Hepatic stellate cell (primary cell): Measurements from ENCODE around the gene CBARP.
"Not testable (repeated sequence)": the region's sequence is repeated elsewhere in the genome, so short reads cannot be mapped to it uniquely, and the experiment has no call there.

Experiments
- DNase-seq: peaks from one replicate; pipeline ENCODE4 v3.0.0; 2011; ENCODE audit warnings: low spot score

Gene CBARP

GRCh38 chr19:1252221-1252820 is 14.5 kb upstream of the CBARP start:
- DNase-seq, result peak; percentile 81

DNA sequence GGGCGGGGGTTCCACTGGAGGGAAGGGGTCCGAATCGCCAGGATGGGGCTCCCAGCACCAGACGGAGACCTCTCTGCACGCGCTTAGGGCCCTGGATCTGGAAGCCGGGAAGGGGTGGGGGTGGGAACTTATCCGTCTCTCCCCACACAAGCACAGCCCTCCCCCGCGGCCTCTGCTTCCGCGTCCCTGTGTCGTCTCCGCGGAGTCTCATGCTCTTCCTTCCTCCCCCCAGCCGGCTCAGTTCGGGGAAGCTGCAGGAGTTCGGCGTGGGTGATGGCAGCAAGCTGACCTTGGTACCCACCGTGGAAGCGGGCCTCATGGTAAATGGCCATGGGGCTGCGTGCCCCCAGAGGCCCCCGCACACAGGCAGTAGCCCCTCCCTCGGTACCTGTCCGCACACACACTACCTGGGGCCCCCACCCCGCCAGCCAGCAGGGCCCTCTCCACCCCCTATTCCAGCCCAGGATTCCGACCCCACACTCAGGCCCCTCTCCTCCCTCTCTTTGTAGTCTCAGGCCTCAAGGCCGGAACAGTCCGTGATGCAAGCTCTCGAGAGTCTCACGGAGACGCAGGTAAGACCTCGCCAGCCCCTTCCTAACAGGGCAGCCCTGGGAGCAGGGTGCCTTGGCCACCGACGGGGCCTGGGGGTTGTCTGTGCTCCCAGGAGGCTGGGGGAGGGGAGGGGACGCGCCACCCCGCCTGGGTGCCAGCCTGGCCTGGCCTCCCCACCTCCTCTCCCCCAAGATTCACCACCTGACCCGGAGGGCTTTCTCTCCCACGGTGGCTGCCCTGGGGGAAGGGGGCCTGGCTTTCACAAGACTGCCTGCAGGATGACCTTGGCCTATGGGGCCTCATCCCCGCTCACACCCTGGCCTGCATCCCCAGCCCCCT is 13.8 kb upstream of the CBARP start:
- peak; percentile 57 for DNase-seq

DNA sequence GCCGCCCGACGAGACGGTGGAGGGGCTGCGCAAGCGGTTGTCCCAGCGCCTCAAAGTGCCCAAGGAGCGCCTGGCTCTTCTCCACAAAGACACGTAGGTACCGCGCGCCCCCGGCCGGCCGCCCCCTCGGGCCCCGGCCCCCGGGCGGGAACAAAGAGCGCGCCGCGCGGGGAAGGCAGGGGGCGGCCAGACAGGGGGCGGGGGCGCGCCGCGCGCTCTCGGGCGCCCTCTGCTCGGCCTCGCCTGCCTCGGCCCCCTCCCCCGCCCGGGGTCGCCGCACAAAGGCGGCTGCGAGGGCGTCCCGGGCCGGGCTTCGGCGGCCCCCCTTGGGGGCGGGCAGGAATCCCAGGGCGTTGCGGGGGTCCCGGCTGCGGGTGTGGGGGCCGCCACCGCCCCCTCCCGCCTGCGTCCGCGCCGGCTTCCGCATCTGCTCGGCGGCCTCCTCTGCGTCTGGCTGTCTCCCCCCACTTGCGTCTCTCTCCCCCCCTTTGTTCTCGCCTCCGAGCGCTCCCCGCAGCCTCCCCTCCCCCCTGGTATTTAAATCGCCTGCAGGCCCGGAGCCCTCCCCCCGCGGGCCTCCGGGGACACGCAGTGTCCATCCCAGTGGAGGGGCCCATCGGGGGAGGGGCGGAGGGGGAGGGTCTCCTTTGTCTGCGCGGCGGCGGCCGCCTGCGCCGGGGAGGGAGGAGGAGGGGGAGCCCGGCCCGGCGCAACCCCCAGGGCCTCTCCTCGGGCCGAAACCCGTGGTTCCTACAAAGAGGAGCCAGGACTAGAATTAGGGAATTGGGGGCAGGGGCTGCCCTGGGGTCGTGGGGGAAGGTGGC is 12.8 kb upstream of the CBARP start:
- peak; percentile 41 for DNase-seq

GRCh38 chr19:1249990-1250436 is 12.2 kb upstream of the CBARP start:
- no peak for DNase-seq

DNA sequence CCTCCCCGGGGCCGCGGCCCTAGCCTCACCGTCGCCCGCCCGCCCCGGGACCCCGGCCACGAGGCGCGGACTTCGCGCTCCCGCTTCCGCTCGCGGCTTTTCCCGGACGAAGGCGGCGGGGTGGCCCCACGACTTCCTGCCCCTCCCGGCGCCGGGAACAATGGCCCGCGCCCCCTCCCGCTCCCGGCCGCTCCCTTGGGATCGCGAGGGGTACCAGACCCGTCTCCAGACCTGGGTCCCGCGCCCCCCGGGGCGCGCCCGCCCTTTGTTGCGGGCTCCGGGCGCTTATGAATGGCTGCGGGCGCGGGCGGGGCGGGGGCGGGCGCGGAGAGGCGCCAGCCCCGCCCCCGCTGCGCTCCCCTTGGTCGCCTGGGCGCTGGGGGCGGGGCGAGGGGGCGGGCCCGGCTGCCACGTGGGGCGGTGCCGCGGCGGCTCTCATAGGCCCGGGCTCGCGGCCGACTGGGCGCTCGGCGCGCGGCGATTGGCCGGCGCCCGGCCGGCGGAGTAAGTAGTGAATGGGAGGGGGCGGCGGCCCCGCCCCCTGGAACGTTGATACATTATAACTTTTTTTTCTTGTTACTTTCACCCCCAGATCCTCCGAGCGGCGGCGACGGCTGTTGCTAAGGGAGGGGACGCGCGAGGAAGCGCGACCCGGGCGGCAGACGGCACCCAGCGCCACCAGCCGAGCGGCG is 11.6 kb upstream of the CBARP start:
- DNase-seq, result peak; percentile 90

GRCh38 chr19:1248786-1249297 is 11.0 kb upstream of the CBARP start:
- peak; percentile 81 for DNase-seq

DNA sequence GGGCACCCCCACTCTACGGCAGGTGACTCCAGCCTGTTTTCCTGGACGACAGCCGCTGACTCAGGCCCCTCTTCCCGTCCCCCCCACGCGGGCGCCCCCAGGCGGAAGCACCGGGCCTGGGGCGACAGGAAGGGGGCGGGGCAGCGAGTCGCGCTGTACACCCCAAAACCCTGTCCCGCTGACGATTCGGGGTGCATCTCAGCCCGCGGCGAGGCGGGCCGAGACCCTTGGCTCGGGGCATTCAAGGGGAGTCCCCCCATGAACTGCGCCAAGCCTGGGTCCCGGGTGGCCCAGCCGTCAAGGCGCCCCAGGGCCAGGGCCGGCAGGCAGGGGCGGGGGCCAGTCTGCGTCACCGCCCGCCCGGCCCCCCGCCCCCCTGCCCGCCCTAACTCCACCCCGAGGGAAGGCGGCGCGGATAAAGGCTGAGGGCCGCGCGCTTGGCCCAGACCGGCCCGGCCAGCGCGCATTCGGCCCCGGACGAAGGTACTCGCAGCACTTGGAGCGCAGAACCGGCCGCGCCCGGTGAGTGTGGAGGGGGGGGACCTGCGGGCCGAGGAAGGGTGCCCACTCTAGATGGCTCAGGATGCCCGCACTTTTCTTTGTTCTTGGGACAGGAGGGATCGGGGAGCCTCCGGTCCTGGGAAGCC is 10.5 kb upstream of the CBARP start, which contains the start of gene MIDN:
Gene MIDN, plus strand, starts transcription at position 445 of the 647 bp plus-strand sequence. CDS start 1,714 bp downstream, outside the sequence.
- peak; percentile 87 for DNase-seq

- DNase-seq, result no peak
These were observed 9.9 kb upstream of the CBARP start for GRCh38 chr19:1247748-1248138.

- not testable (repeated sequence) for DNase-seq
These were observed 8.7 kb upstream of the CBARP start for GRCh38 chr19:1246265-1247087.

DNA sequence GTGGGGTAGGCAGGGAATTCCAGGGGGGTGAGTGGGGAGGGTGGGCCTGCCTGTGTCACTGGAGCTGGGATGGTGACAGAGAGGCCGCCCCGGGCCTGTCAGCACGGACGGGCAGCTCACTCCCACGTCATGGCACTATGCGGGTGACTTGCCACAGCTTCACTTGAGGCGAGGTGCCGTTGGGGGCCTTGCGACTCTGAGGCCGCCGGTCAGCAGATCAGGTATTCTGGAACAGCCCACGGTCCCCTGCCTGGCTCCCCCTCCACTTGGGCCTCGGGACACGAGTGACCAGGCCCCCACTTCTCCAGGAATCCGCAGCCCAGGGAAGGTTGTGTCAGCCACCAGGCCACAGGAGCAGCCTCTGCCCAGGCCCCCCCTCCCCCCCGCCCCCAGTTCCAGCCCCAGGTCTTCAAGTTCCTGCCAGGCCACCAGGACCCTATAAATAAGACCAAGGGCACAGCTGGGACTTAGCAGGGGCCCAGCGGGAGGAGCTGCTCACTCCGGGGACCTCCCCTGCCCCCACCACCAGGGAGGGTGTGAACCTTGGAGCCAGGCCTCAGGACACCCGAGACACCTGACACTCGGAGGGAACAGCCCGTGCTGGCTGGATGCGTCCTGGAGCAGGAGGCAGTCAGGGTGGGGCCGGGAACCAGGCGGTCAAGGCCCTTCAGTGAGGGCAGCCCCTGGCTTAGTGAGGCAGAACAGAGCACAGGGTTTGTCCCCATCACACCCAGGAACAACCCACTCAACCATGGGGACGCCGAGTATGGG is 7.9 kb upstream of the CBARP start:
- DNase-seq, result no peak

DNA sequence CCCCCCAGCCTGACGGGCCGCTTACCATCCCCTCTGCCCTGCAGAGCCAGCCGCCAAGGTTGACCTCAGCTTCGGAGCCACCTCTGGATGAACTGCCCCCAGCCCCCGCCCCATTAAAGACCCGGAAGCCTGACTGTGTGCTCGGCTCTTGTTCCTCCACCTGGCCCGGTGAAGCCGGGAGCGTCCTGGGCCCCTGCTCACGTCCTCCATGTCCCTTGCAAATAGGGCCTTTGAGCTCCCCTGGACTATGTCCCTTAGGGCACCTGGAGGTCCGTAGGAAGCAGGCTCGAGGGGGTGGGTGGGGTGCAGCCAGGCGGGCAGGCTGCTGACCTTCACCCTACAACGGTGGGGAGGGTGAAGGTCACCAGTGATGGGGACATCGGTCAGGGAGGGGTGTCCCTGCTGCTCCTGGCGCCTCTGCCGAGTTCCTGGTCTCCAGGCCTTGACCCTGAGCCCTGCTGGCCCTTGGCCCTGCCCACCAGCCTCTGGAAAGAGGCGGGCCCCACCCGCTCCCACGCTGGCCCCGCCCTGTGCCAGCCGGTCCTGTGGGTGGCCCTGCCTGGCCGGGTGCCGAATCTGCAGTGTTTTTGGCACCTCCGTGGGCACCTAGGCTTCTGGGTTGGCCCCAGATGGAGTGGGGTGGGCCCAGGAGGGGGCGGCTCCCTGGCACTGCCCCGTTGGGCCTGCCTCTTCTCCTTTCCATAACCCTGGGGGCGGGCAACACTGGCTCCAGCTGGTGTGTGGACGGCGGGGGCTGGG is 7.1 kb upstream of the CBARP start:
- DNase-seq, result no peak

- peak; percentile 95 for DNase-seq
These were observed 6.2 kb upstream of the CBARP start for GRCh38 chr19:1243768-1244692.

- DNase-seq, result peak; percentile 99
These were observed 3.8 kb upstream of the CBARP start, which contains the start of gene ATP5F1D for GRCh38 chr19:1241417-1242095. Gene ATP5F1D, plus strand, starts transcription at chr19:1241751. Its CDS starts 100 bp downstream, at chr19:1241851.

- no peak for DNase-seq
These were observed 3.1 kb upstream of the CBARP start for GRCh38 chr19:1240925-1241324.

- DNase-seq, result peak; percentile 99
These were observed 2.3 kb upstream of the CBARP start for GRCh38 chr19:1239796-1240737.

DNA sequence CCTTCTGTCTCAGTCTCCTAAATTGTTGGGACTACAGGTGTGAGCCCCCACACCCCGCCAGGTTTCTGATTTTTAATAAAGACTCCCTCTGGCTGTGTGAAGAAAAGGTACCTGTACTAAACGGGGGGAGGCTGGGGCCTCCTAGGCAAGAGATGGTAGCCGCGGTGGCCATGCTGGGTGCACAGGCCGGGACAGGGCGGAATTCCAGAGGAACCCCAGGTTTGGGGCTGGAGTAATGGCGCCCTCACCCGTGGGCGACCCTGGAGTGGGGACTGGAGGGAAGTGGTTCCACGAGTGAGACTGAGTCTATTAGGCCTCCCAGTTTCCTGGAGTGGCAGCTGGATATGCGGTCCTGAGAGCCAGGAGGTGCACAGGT is 1.6 kb upstream of the CBARP start:
- DNase-seq, result no peak
